Hematopoietic multipotent progenitor cell treated with erythropoietin and hydrocortisone succinate and interleukin-3 and kit ligand, for 4 days (in vitro differentiated cells): ENCODE data around the gene HAS3.

Experiments
- DNase-seq: peaks from one replicate; pipeline ENCODE4 v3.0.0-alpha.2; 2015

Gene HAS3

DNA sequence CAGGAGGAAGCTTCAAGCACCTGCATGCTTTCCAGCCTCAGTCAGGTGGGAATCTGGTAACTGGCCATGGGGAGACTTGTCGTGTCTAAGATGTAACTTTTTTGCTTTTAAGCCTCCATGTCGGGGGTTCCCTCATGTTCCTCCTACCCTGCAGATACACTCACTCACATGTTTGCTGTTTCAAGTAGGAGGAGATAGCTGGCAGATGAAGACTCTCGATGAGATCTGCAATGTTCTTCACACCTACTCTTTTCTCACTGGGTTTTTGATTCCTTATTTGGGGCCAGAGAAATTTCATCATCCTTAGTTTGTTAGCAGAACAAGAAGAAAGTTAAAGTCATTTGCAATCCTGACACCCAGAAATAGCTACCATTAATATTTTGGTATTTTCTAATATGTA lies 51.7 kb downstream of the HAS3 start:
- DNase-seq = no peak

DNA sequence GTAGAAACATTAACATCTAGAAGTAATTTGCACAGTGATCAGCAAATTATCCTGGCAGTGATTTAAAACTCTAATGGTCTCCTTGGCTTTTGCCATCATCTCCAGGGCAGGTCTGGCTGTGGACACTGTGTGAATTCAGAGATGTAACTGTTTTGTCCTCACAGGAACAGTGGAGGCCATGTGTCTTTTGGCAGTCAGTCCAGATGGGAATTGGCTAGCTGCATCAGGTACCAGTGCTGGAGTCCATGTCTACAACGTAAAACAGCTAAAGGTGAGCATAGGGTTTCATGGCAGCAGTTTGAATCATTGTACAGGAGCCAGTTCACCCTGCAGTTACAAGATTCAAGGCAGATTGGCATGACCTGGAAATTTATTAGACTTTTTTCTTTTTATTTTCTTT lies 54.7 kb downstream of the HAS3 start:
- no peak for DNase-seq

DNA sequence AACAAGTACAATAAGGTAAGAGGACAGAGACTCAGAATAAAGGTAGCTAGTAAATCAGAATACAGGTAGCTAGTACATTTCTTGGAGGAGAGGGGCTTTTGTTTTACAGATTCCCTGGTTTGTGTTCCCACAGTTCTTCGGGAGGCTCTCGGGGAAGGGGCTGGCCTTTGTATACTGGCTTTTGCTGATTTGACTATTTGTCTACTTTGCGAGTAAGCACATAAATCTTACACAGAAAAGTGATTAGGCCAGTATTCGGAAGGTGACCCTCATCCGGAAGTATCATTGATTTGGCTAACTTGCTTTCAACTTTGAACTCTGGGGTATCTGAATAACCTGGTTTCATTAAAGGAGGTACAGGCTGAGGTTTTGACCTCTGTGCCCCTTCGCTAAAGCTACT lies 60.1 kb downstream of the HAS3 start:
- no peak for DNase-seq

DNA sequence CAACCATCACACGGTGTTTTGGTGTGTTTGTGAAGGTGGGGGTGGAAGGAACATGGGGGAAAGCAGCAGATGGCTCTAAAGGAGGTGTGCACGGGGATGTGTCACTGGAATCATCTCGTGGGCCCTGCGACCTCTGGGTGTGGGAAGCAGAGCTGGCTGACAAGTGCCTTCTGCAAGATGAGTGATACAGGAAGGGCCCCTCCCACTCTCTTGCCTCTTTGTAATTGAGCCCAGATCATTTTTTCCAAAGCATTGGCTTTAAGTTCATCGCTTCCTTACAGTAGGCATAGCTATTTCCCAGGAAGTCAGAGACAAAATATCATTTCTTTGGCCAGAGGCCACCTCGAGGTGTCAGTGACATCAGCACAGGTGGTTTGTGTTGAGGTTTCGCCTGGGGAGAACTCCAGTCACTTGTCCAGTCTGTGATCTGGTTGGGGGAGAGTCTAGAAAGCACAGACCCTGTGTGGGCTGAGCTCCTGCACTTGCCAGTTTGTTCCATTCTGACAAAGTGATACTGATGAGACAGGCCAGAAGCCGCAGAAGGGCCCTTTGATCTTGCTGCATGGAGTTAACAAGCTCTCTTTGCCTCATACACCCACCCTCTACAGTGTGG lies 60.9 kb downstream of the HAS3 start:
- DNase-seq = no peak

DNA sequence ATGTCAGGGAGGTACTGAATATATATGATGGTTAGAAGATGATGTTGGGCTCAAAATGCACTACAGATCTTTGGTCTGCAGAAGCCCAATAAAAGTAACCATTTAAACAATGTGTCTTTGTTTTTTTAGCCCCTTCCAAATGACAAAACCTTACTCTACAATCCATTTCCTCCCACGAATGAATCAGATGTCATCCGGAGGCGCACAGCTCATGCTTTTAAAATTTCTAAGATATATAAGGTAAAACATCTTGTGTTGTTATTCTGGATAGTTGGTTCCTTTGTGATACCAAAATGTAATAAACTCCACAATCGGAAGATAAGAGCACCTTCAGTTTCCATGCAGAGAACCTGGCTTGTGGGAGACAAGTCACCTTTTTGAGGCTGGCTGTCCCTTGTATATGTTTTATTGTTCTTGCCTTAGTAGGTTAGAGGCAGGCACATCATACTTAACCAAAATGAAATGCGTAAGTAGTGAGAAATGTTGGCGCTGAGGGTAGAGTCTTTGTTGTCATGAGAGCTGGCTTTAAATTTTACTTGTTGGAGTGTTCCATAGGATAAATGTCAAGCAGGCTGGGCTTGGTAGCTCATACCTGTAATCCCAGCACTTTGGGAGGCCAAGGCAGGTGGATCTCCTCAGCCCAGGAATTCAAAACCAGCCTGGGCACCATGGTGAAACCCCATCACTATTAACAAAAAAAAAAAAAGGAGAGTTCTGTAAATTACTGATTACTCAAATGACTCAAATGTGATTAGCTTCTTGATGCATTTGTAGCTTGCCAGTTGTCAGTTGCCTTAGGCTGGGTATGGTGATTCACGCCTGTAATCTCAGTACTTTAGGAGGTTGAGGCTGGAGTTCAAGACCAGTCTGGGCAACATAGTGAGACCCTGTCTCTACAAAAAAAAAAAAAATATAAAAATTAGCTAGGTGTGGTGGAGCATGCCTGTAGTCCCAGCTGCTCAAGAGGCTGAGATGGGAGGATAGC lies 61.8 kb downstream of the HAS3 start:
- DNase-seq = no peak
